Myometrial cell (primary cell): ENCODE data around the gene PFDN5. TPM values are rescaled to one million over a fixed set of nuclear protein-coding genes. Genes with fewer than 3 reads are reported as not detected.

Source experiments
- total RNA-seq: library from RNA; depleted of rRNA; stranded (reverse); fragments of >200 nt; gene quantifications from 2 replicates; pipeline ENCODE4 v1.2.3, GENCODE V29; 2015

The PFDN5 gene
- 498 and 536 TPM in 2 replicates for total RNA-seq

DNA sequence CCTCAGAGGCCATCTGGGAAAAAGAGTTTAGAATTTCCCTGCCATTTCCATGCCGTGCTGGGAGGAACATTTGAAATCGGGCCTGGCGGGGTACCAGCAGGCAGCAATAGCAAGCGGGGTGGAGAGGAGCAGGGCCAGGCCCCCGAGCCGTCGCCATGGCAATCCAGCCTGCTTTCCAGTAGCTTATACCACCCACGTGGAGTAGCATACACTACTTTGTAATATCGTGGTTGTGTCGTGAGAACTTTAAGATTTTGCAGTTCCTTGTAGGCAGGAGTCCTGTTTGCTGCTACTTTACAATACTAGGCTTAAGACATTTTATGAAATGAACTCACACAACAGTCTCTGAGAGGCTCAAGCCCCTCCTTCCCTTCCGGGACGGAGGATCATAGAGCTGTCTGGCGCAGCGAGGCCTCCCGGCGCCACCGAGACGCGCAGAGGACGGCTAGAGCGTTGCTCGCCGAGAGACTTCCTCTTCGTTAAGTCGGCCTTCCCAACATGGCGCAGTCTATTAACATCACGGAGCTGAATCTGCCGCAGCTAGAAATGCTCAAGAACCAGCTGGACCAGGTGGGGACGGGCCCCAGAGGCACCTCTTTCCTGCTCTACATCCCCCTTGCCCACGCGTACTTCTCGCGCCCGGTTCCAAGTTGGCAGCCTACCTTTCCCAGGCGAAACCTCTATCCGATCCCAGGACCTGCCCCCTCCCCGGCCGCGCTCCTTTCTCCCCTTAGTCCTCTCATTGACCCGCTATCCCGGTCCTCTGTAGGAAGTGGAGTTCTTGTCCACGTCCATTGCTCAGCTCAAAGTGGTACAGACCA is at the start of gene PFDN5:
Gene PFDN5, plus strand, starts transcription at position 473 of the 821 bp plus-strand sequence. Its CDS starts 26 bp downstream, at position 499.

DNA sequence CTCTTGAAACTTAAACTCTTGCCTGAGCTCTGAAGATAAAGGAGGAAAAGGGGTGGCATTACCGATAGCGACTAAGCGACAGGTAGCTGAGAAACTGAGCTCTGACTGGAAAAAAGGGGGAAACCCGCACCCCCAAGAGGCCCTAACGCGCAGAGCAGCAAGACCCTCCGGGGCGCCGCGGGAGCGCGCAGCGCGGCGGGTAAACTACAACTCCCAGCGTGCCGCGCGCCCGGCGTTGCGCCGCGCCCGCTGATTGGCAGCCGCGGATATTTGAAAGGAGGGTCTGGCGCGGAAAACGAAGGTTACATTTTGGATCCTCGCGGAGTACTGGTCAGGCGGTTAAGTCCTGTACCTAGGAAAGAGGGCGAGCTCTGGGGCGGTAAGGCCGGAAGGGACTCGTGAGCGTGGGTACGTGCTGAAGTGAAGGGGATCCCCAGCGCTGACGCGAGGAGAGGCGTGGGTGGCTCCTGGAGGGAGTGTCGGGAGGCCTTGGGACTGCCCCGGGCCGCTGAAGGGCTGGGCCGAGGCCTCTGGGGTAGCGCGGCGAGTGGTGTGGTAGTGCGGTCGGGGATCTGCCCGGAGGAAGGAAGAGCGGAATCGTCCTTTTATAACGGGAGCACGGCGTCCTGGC is 27.2 kb upstream of the PFDN5 start, which contains the start of gene ESPL1:
Gene ESPL1, plus strand, starts transcription at position 301 of the 631 bp plus-strand sequence. CDS start 468 bp downstream, outside the sequence.

DNA sequence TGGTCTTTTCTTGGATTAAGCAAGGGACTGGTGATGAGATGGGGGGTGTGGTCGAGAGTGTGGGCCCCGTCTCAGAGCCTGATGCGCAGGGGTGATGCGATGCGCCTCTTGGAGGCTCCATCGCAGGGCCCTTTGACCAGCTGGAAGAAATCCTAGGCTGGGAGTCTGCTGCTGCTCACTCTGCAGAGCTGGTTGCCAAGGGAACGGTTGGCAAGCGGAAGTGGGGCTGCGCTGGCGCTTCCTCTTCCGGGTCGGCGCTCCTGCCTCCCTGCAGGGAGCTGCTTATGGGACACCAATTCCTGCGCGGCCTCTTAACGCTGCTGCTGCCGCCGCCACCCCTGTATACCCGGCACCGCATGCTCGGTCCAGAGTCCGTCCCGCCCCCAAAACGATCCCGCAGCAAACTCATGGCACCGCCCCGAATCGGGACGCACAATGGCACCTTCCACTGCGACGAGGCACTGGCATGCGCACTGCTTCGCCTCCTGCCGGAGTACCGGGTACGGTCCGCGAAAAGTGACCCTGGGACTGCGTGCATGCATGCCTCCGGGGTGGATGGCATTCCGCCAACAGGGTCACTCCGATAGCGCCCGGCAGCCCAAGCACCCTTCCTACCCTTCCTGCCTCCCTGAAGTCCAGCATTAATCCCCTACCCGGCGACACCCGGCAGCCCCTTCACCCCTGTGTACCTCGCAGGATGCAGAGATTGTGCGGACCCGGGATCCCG is 4.3 kb downstream of the PFDN5 start, which contains the start of gene MYG1:
Gene MYG1, plus strand, starts transcription at position 242 of the 727 bp plus-strand sequence. Its CDS starts 43 bp downstream, at position 285.

DNA sequence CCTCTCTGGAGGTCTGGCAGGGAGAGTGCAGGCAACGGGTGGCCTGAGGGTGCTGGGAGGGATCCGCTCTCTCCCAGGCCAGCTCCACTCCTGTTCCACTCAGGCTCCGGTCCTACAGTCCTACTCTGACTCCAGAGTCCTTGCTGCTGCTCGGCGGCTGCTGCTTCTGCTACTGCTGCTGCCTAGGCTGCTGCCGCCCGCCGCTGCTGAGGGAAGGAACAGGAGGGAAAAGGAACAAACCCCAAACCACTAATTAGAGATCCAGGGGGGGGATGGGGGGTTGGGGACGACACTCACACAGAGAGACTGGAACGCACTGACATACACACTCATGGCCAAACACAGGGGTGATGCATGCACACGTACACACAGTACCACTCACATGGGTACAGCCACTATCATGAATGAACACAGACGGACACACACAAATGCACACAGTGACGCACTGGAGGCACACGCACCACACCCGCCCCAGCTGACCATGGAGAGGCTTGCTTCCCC is 40.9 kb downstream of the PFDN5 start, which contains the start of gene SP7:
Gene SP7, minus strand, starts transcription at position 174 of the 501 bp plus-strand sequence. CDS start 708 bp downstream, outside the sequence.

Other genes with a start within 250 kb of the PFDN5 start
- 80.5 and 88.8 TPM in 2 replicates for gene TNS2, start 245.5 kb upstream of the PFDN5 start, total RNA-seq
- 28.5 and 44.1 TPM in 2 replicates for gene SPRYD3, start 216.2 kb upstream of the PFDN5 start, total RNA-seq
- gene IGFBP6, start 197.9 kb upstream of the PFDN5 start, total RNA-seq = 1,168 and 1,628 TPM in 2 replicates
- 0.18 and 0.29 TPM in 2 replicates for gene SOAT2, start 192.1 kb upstream of the PFDN5 start, total RNA-seq
- gene ZNF740, start 114.8 kb upstream of the PFDN5 start, total RNA-seq = 6.3 and 6.6 TPM in 2 replicates
- 3.5 and 6.6 TPM in 2 replicates for gene CSAD, start 114.6 kb upstream of the PFDN5 start, total RNA-seq
- gene ITGB7, start 88.3 kb upstream of the PFDN5 start, total RNA-seq = 0.71 TPM in 1 of 2 replicates, not detected in the other
- 37.7 and 49.9 TPM in 2 replicates for gene RARG, start 63.3 kb upstream of the PFDN5 start, total RNA-seq
- 7.2 and 8.2 TPM in 2 replicates for gene ESPL1, start 27.2 kb upstream of the PFDN5 start, total RNA-seq
- gene MYG1, start 4.2 kb downstream of the PFDN5 start, total RNA-seq = 106 and 127 TPM in 2 replicates
- gene AAAS, start 26.1 kb downstream of the PFDN5 start, total RNA-seq = 75.5 and 86.8 TPM in 2 replicates
- gene SP7, start 40.8 kb downstream of the PFDN5 start, total RNA-seq = not detected in 2 replicates
- 42.7 and 46.1 TPM in 2 replicates for gene SP1, start 84.6 kb downstream of the PFDN5 start, total RNA-seq
- gene AMHR2, start 128.3 kb downstream of the PFDN5 start, total RNA-seq = not detected in 2 replicates
- gene PRR13, start 146.2 kb downstream of the PFDN5 start, total RNA-seq = 109 and 110 TPM in 2 replicates
- gene PCBP2, start 156.6 kb downstream of the PFDN5 start, total RNA-seq = 172 and 186 TPM in 2 replicates
- gene MAP3K12, start 203.9 kb downstream of the PFDN5 start, total RNA-seq = 32.0 and 32.8 TPM in 2 replicates
- gene TARBP2, start 205.7 kb downstream of the PFDN5 start, total RNA-seq = 49.3 and 60.5 TPM in 2 replicates
- not detected in 2 replicates for gene NPFF, start 211.9 kb downstream of the PFDN5 start, total RNA-seq